Stimulated activated CD4-positive, alpha-beta T cell treated with anti-CD3 and anti-CD28 coated beads, Interleukin-4, amount 100 ng/mL, for 4 hours (primary cell): ENCODE data around the gene SIGLEC11.
"Not testable (repeated sequence)": the region's sequence is repeated elsewhere in the genome, so short reads cannot be mapped to it uniquely, and the experiment has no call there.

ENCODE experiments used
- DNase-seq, 2 experiments: peaks; one replicate each; pipeline ENCODE4 v3.0.0-alpha.2; 2020

The SIGLEC11 gene

DNA sequence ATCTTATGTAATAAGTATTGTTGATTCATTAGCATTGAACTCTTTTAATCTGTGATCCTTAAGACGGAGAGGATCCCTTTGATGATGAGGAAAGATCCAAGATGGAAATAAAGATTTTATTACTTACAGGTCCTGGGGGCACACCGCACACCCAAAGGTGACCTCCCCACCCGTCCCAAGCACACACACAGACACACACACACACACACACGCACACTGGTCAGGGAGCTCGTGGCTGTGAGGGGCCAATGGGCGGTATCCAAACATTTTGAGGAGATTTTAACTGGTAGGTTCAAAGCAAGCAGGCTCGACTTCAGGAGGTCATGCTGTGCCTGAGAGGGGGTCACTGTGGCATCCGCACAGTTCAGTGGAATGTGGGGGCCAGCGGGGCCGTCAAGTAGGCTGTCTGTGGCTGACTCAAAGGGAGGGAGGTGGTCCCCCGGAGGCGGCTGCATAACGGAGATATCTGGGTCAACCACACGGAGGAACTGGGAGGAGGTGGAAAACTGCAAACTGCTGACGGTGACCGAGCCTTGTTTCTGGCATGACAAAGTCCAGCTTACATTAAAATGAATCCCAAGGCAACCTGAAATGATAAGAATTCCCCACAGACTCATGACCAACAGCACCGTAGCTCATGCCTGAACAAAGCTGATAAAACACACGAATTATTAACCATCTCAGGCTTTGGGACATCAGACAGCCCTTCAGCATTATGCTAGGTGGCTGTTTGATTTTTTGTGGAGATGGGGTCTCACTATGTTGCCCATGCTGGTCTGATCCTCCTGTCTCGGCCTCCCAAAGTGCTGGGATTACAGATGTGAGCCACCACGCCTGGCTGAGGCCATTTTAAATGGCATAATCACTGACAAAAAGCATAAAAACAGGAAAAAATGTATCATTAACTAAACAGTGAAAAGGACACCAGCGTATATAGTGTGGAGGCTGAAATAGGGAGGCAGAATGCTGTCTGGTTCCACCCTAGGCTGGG, 20.9 kb upstream of the SIGLEC11 start:
- DNase-seq, result no peak

DNA sequence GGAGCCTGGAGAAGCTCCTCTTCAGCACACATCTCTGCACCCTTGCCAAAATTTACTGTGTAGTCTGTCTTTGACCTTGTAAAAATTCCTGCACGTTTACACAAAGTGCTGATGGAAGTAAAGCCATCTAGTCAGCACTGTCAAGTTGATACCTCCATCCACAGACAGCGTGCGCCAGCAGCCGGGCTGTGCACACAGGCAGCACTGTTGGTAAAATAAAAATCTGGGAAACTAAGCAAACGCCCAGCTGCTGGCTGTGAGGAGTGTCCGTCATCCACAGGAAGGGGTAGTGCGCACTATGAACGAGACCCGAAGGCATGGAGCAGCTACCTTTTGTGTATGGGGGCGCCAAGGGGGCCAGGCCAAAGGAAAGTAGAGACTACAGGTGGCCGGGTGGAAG, 17.4 kb upstream of the SIGLEC11 start:
- DNase-seq, result no peak

DNA sequence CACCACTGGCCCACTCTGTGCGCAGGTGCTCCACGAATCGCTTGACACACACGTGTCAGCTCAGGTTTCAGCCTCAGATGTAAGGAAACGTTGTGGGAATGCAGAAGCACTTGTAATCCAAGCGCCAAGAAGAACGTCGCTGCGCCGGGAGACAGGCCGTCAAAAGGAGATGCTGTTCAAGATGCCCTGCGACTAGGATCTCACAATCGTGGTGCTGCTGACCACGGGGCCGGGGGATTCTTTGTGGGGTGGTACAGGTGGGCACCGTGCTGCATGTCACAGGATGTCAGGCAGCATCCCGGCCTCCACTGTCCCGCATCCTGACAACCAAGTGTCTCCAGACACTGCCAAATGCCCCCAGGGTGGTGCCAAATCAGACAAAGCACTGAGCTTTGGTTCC, 16.9 kb upstream of the SIGLEC11 start:
- no peak for DNase-seq

DNA sequence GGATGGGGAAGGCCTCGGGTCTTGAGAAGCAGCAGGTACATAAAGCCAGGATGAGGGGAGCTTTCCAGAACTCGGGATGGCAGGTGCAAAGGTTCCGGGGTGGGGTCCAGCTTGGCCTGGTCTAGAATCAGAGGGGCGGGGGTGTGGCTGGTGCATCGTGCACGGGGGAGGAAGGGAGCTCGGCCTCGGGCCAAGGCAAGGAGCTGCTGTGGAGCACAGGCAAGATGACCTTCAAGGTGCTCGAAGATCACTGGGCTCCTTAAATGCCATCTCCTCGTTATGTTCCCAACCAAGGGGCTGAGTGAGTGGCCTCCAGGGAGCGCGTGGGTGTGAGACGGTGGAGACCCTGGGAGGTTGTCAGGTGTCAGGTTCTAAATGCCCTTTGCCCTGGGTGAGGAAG, 16.1 kb upstream of the SIGLEC11 start:
- DNase-seq, result no peak

DNA sequence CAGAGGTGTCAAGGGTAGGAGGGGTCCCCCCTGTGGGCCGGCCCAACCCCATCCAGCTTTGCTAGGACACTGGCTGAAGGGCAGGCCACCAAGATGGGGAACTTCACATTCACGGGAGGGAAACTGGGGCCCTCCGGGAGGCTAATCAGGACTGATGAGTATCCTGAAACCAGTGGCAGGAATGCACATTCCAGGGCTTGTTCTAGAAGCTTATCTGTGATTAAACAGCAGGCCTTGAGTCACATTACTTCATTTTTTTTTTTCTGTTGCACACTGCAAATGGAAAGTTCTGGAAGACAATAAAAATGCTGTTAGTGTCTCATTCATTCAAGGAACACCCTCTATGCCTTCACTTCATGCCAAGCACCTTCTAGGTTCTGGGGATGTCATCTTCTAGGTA, 15.5 kb upstream of the SIGLEC11 start:
- DNase-seq, result no peak

DNA sequence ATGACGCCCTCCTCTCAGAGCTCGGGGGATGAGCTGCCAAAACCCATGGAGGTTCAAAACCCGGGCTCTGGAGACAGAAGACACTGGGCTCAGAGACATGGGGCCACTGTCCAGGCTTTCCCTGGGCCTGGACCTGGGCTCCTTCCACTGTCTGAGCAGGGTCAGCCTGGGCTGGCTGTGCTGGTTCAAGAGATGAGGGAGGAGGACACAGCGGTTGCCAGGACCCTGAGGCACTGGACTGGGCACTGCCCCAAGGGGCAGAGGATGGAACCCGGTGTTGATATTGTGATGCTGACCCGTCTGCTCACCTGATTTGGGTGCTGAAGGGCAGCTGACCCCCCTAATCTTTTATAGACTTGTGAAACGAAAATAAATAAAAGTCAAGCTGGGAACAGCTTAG, 14.1 kb upstream of the SIGLEC11 start:
- DNase-seq, result no peak

DNA sequence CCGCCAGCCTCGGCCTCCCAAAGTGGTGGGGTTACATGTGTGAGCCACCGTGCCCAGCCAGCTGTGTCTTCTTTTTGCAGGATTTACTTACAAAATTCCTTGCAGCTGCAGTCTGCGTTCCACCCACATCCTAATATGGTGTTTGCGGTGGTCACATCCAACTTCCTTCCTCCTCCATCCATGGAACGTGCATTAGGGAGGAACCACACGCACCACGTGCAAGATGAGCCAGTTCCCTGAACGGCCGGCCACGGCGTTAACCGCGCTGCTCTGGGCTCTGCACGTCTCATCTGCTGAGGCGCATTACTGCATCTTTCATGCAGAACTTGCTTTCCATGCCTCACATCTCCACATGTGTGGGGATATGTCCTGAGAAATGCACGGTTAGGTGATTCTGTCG, 13.0 kb upstream of the SIGLEC11 start:
- DNase-seq, result no peak

DNA sequence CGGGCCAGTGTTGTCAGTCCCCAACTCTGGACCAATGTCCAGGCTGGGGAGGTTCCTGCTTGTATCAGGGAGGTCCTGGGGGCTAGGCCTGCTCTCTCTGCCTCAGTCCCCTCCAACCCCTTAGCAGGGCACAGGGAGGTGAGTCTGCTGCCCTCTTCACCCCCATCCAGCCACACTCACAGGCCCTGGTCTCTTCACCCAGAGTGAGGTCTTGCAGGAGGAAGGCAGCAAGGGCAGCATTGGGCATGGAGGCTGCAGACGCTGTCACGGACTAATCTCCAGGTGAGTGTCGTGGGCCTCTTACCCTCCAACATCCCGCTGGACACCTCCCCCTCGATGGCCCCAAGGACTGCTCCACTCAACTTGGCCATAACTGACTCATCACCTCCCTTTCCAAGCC, 11.9 kb upstream of the SIGLEC11 start:
- no peak for DNase-seq

DNA sequence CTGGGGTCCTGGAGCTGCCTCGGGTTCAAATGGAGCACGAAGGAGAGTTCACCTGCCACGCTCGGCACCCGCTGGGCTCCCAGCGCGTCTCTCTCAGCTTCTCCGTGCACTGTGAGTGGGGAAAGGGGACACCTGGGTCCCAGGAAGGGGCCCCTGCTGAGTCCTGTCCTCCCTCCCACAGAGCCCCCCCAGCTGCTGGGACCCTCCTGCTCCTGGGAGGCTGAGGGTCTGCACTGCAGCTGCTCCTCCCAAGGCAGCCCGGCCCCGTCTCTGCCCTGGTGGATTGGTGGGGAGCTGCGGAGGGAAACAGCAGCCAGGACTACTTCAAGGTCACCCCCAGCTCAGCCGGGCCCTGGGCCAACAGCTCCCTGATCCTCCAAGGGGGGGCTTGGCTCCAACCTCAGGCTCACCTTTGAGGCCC, 11.0 kb upstream of the SIGLEC11 start:
- DNase-seq, result no peak

DNA sequence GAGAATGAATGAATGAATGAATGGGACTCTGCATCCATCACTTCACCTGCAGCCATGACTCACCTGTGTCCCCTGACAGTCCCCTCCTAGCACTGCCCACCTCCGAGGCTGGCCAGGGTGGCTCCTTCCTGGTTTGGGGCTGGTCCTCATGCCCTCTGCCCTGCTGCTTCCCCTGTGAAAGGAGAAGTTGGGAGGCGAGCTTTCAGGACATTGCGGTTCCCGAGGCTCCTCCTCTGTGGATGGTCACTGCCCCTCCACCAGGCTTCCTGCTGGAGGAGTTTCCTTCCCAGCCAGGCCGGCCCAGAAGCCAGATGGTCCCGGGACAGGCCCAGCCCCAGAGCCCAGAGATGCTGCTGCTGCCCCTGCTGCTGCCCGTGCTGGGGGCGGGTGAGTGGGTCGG, 8.4 kb upstream of the SIGLEC11 start:
- not testable (repeated sequence) for DNase-seq

DNA sequence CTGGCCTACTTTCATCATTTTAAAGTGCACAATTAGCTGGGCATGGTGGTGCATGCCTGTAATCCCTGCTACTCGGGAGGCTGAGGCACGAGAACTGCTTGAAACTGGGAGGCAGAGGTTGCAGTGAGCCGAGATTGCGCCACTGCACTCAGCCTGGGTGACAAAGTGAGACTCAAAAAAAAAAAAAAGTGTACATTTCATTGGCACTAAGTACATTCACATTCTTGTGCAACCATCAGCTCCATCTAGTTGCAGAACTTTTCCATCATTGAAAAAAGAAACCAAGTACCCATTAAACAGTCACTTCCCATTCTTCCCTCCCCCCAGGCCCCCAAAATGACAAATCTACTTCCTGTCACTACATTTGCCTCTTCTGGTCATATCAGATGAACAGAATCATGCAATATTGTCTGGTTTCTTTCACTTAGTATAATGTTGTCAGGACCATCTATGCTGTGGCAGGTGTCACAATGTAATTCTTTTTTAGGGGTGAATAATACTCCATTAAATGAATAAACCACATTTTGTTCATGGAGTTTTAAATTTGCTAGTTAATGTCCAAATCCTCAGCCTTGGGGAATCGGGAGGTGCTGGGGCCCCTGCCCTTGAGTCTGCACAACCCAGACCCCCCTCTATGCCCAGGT, 7.4 kb upstream of the SIGLEC11 start:
- no peak for DNase-seq

DNA sequence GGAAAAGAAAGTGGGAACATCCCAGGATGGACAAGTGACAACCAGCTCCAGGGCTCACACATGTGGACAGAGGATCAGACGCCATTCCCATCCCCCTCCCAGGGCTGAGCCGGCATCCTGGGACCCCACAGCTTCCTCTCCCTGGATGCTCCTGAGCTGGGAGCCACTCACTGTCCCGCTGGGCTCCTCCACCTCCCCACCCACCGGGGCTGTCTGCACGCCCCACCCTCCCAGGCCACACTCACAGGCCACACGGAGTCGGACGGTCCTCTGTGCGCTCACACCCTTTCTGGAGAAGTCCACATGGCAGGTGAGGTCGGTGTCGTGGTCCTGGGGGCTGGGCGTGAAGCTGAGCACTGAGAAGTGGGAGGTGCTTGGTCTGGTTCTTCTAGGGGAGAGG, 1.1 kb downstream of the SIGLEC11 start:
- not testable (repeated sequence) for DNase-seq

DNA sequence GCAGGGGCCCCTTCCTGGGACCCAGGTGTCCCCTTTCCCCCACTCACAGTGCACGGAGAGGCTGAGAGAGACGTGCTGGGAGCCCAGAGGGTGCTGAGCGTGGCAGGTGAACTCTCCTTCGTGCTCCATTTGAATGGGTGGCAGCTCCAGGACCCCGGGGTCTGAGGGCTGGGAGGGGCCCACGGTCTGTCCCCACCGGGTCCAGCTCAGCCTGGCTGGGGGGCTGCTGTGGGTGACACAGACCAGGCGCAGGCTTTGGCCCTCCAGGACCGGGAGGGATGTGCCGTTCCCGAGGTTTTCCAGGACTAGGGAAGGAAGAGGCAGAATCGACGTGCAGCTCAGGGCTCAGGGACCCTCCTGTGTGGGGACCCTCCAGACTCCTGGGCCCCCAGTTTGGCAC, 2.4 kb downstream of the SIGLEC11 start:
- not testable (repeated sequence) for DNase-seq

DNA sequence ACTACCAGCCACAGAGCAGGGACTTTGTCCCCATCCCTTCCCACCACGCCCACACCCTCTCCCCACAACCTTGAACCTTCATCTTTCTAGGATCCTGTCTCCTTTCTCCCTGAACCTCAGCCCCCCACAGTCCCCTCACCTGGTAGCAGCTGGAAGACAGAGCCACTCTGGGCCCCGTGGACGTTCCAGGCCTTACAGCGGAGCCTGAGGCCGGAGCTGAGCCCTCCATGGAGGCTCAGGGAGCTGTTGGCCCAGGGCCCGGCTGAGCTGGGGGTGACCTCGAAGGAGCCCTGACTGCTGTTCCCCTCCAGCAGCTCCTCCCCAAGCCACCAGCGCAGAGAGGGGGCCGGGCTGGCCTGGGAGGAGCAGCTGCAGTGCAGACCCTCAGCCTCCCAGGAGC, 2.8 kb downstream of the SIGLEC11 start:
- not testable (repeated sequence) for DNase-seq

DNA sequence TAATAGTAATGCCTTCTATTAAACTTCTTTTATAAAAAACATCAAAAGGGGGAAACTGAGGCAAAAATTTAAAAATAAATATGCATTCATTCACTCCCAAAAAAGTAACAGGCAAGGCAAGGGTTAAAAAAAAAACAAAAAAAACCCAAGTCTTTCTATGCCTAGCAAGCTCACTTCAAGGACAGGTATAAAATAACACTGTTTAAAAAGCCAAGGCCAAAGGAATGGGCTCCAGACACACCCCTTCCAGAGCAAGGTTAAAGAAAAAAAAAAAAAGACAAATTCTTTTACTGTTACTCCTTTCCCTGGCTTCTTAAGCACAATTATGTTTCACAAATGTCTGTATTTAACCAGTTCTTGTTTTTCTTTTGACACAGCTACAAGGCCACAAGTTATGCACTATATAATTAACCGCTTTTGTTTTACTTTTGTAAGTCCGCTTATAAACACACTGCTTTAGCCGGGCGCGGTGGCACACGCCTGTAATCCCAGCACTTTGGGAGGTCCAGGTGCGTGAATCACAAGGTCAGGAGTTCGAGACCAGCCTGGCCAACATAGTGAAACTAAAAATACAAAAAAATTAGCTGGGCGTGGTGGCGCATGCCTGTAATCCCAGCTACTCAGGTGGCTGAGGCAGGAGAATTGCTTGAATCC, 3.6 kb downstream of the SIGLEC11 start:
- DNase-seq, result no peak

DNA sequence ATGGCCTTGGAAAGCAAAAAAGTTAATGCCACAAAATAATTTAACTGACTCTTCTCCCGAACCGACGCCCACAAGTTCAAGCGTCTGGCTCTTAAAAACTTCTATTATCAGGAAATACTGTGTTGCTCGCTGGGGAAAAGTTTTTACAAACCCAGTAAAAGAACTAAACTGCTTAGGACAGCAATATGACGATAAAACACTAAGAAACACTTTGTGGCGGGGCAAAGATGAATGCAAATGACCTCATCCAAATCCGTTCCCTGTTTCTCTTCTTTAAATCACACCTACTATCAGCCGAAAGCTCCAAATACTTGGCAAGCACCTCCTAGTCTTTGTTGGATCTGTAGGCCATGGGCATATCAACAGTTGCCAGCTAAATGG, 4.9 kb downstream of the SIGLEC11 start:
- no peak for DNase-seq

DNA sequence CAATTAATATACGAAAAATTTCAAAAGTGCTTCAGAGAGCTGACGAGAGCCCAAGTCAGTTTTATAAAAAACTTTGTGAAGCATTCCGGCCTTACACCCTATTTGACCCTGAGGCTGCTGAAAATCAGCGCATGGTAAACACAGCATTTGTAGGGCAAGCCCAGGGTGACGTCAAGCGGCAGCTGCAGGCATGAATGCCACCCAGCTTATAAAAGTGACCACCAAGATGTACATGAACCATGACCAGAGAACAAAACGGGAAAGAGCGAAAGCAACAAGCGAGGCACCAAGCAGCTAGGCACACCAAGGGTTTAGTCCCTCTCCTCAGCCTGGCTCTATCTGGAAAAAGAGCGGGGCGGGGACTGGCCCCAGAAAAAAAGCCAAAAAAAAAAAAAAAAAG, 6.0 kb downstream of the SIGLEC11 start:
- DNase-seq, result no peak

DNA sequence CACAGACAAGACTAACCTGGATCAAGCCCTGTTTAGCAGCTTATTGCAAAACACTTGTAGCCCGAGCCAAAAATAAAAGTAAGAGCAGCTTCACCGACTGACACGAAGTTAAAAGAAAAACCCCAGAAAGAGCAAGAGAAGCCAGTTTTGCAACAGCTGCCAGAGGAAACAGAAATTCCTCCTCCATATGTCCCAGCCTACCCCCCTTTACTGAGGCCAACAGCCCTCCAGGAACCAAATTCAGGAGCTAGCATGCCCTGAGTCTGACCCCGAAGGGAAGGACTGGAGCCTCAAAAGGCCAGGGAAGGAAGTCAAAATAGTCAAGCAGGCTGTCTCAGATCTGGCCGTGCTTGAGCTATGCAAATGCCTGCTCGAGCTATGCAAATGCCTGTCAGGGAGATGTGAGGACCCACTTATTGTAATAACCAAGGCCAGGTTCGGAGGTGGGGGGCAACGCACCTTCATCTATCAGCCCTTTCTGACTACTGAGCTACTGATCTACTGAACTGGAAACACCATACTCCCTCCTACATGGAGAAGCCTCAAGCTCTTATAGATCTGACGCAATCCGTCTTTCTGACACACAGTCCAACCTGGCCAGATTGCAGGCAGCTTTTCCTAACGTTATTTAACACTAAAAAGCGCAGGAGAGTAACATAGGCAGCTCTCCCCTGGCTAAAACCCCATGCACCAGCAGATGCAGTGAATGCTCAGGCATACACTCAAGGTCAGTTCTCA, 6.7 kb downstream of the SIGLEC11 start:
- no peak for DNase-seq

DNA sequence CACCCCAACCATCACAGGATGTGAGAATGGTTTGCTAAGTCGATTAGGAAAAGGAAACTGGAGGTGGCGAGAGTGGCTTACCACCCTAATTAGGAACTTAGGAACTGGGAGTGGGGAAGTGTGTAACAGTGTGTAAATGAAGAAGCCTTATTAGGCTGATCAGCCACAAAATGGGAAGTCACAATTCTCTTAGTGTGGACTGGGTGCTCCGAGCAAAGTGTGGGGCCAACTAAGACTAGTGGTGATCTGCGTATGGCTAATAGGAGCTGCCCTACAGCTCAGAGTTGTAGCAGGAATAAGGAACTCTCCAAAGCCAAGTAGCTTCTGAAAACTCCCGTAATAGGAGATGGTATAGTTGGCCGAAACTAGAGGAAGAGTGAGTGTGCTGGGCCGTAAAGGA, 7.6 kb downstream of the SIGLEC11 start:
- DNase-seq, result no peak

DNA sequence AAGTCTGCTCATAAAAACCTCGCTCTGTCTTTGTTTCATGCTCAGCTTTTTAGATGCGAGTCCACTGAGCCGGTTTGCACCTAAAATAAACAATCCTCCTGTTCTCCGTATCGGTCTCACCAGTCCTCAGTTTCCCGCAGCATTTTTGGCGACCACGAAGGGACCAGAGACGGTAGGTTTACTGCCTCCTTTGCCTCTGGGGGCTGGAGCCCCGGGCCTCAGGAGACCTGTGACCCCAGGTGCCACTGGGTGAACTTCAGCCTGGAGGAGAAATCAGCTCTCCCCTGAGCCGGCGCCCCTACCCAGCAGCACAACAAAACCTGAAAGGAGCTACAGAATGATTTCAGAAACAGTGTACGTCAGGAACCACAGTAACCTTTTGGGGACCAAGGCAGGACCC, 8.1 kb downstream of the SIGLEC11 start:
- DNase-seq, result no peak

DNA sequence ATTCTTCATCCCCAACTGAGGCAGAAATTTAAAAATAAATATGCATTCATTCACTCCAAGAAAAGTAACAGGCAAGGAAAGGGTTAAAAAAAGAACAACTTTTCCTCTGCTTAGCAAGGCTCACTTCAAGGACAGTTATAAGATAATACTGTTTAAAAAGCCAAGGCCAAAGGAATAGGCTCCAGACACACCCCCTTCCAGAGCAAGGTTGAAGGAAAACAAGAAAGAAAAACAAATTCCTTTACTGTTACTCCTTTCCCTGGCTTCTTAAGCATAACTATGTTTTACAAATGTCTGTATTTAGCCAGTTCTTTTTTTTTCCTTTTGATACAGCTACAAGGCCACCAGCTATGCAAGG, 8.5 kb downstream of the SIGLEC11 start:
- no peak for DNase-seq

DNA sequence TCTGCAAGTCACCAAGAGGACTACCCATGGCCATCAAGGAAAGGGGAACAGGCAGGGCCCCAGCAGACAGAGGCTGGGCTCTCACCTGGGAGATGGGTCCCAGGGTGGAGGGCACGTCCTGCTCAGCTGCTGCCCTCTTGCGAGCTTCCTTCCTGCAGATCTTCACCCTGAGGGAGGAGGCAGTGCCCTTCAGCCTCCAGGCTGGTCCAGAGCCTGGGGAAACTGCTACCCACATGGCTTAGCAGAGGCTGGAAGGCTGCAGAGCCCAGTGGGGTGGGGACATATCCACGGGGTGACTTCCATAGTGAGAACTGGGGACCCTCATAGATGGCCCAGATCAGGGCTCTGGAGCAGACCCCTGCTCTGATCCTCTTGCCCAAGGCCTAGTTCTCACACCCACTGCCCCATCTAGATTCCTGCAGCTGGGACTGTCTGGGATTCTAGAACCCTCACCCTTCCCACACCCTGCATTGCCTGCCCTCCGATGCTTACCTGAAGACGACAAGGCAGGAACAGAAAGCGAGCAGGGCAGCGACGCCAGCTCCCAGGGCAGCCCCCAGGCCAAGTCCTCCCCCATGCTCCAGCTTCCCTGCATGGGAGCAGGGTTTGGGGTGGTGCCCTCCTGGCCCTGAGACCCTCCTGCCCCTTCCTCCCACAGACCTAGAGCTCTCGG, 9.0 kb downstream of the SIGLEC11 start:
- DNase-seq, result no peak
